ENCODE results near the gene EYS.
"Not testable (repeated sequence)": the region's sequence is repeated elsewhere in the genome, so short reads cannot be mapped to it uniquely, and the experiment has no call there.

EYS gene

GRCh38 chr6:63802606-63803206 lies 1904.3 kb downstream of the EYS start:
- no peak for DNase-seq

- DNase-seq, result not testable (repeated sequence)
These were observed 1906.6 kb downstream of the EYS start for GRCh38 chr6:63800386-63800785.

GRCh38 chr6:63799813-63800212 lies 1907.2 kb downstream of the EYS start:
- DNase-seq, result no peak

- no peak for DNase-seq
These were observed 1907.7 kb downstream of the EYS start for GRCh38 chr6:63799313-63799712.

- DNase-seq, result no peak
These were observed 1908.6 kb downstream of the EYS start for GRCh38 chr6:63798378-63798777.

GRCh38 chr6:63797721-63798120 lies 1909.3 kb downstream of the EYS start:
- DNase-seq, result no peak

GRCh38 chr6:63795826-63796225 lies 1911.2 kb downstream of the EYS start:
- DNase-seq, result no peak

- DNase-seq, result no peak
These were observed 1912.0 kb downstream of the EYS start for GRCh38 chr6:63795006-63795405.

- DNase-seq, result no peak
These were observed 1913.4 kb downstream of the EYS start for GRCh38 chr6:63793465-63794137.

GRCh38 chr6:63792736-63793464 lies 1914.1 kb downstream of the EYS start:
- no peak for DNase-seq

- no peak for DNase-seq
These were observed 1916.7 kb downstream of the EYS start for GRCh38 chr6:63790334-63790733.

GRCh38 chr6:63789699-63790098 lies 1917.3 kb downstream of the EYS start:
- DNase-seq, result no peak

- no peak for DNase-seq
These were observed 1918.5 kb downstream of the EYS start for GRCh38 chr6:63788569-63788968.

- no peak for DNase-seq
These were observed 1920.0 kb downstream of the EYS start for GRCh38 chr6:63787021-63787420.

GRCh38 chr6:63785006-63785405 lies 1922.0 kb downstream of the EYS start:
- no peak for DNase-seq

GRCh38 chr6:63783096-63783495 lies 1923.9 kb downstream of the EYS start:
- DNase-seq, result no peak

GRCh38 chr6:63774961-63775360 lies 1932.1 kb downstream of the EYS start:
- no peak for DNase-seq

GRCh38 chr6:63773200-63773599 lies 1933.8 kb downstream of the EYS start:
- DNase-seq, result no peak

GRCh38 chr6:63765828-63766227 lies 1941.2 kb downstream of the EYS start:
- no peak for DNase-seq

GRCh38 chr6:63764318-63764916 lies 1942.6 kb downstream of the EYS start:
- DNase-seq, result no peak

- no peak for DNase-seq
These were observed 1946.8 kb downstream of the EYS start for GRCh38 chr6:63760199-63760598.

- no peak for DNase-seq
These were observed 1947.4 kb downstream of the EYS start for GRCh38 chr6:63759605-63760105.

GRCh38 chr6:63757826-63758225 lies 1949.2 kb downstream of the EYS start:
- DNase-seq, result no peak

- DNase-seq, result not testable (repeated sequence)
These were observed 1949.8 kb downstream of the EYS start for GRCh38 chr6:63757275-63757674.

All from T-helper 9 cell (primary cell).